Bronchial epithelial cell (primary cell): Measurements from ENCODE around the gene CCDC200. TPM values are rescaled to one million over a fixed set of nuclear protein-coding genes. Genes with fewer than 3 reads are reported as not detected.
"Not testable (repeated sequence)": the region's sequence is repeated elsewhere in the genome, so short reads cannot be mapped to it uniquely, and the experiment has no call there.

Source experiments
- DNase-seq: peaks from one replicate; pipeline ENCODE4 v3.0.0-alpha.2; 2010; ENCODE audit warnings: low read depth
- FAIRE-seq: peaks from 2 replicates; lab custom pipeline; 2011; peaks lifted over from hg19 to GRCh38; lab: Jason Lieb, UNC
- H3K27me3 ChIP-seq: 2 replicates; pipeline ENCODE4 v1.5.1; 2011; ENCODE audit warnings: low read length; ENCODE audit not compliant: control insufficient read depth, insufficient read depth
- H3K36me3 ChIP-seq: 2 replicates; pipeline ENCODE4 v1.5.1; 2011; ENCODE audit warnings: low read length; ENCODE audit not compliant: control insufficient read depth, insufficient read depth
- H3K4me3 ChIP-seq: 2 replicates; pipeline ENCODE4 v1.5.1; 2011; ENCODE audit warnings: mild to moderate bottlenecking, low read depth, low read length, control low read depth
- total RNA-seq: library from RNA; depleted of rRNA; stranded (reverse); fragments of >200 nt; gene quantifications from 2 replicates; pipeline ENCODE4 v1.2.1, GENCODE V29; 2014
- TF ChIP-seq, protein P1 (sequence below): IDR thresholded peaks from 2 replicates; pipeline ENCODE4 v1.5.1; 2011; ENCODE audit warnings: mild to moderate bottlenecking, moderate library complexity, low read length, control low read depth, inconsistent platforms; ENCODE audit not compliant: insufficient read depth, severe bottlenecking

CCDC200 gene
- total RNA-seq, 1 donor from 2014 or later, result not detected

- TF ChIP-seq, protein P1, sequence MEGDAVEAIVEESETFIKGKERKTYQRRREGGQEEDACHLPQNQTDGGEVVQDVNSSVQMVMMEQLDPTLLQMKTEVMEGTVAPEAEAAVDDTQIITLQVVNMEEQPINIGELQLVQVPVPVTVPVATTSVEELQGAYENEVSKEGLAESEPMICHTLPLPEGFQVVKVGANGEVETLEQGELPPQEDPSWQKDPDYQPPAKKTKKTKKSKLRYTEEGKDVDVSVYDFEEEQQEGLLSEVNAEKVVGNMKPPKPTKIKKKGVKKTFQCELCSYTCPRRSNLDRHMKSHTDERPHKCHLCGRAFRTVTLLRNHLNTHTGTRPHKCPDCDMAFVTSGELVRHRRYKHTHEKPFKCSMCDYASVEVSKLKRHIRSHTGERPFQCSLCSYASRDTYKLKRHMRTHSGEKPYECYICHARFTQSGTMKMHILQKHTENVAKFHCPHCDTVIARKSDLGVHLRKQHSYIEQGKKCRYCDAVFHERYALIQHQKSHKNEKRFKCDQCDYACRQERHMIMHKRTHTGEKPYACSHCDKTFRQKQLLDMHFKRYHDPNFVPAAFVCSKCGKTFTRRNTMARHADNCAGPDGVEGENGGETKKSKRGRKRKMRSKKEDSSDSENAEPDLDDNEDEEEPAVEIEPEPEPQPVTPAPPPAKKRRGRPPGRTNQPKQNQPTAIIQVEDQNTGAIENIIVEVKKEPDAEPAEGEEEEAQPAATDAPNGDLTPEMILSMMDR, result no peak
- DNase-seq (no peak), FAIRE-seq (no peak)
- Histone ChIP-seq H3K36me3 (peaks cover 11% of the 10 kb centered on the region), H3K27me3 (no peaks in the 10 kb centered on the region), H3K4me3 (no peak overlapping the region)
Observed at GRCh38 chr17:43212641-43213490, 15.6 kb downstream of the CCDC200 start.

DNA sequence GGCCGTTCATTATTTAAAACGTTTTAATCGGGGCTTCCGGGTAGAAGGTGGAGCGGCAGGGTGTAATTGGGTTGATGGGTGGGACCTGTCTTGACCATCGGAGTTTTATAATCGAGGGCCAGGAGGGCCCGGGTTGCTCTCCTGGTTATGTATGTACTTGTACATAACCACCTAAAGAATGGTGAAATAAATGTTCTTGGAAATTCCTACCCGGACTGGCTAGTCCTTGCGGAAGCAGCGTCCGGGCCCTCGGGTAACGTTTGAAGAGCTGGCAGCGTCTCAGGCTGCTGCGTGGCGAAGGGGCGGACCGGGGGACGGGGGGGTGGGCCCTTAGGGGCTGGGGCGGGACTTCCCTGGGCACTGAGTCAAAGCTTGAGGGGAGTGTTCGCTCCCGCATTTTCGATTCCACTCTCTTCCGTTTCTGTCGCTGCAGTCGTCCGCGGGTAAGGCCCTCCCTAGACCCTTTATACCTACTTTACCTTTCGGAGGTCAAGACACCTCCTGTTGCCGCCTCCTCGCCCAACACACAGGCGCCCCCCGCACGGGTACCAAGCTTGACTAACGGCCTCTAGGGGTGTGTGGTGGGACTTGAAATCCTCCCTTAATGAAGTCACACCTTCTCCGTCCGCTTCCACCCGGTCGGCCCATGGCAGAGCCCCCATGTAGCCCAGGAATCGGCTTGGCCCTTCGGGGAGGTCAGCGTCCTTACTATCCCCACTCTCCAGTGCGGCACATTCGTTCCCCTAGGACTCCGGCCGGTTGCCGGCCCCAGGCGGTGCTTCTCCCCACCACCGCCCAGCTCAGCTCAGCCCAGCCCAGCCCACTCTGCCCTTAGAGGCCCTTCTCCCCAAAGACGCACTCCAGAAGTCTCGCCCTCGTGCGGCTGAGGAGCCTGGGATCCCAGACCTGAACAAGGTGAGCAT lies 16.7 kb downstream of the CCDC200 start, which contains the start of gene TMEM106A:
Gene TMEM106A, plus strand, starts transcription at position 396 of the 923 bp plus-strand sequence. CDS start 1,167 bp downstream, outside the sequence.
- DNase-seq, result peak; percentile 80
- no peak for FAIRE-seq
- H3K27me3 ChIP-seq, result no peaks in the 10 kb centered on the region
- H3K36me3 ChIP-seq, result peaks cover 4% of the 10 kb centered on the region
- H3K4me3 ChIP-seq, result peak within 1 kb of the TSS; percentile 44
- TF ChIP-seq, protein P1, result peak; percentile 31

- TF ChIP-seq, protein P1, result no peak
- FAIRE-seq (no peak), DNase-seq (no peak)
- H3K27me3 ChIP-seq, result no peaks in the 10 kb centered on the region
- peaks cover 5% of the 10 kb centered on the region for H3K36me3 ChIP-seq
- H3K4me3 ChIP-seq, result peak overlapping the region; percentile 44
Observed at GRCh38 chr17:43211123-43211479, 17.3 kb downstream of the CCDC200 start.

DNA sequence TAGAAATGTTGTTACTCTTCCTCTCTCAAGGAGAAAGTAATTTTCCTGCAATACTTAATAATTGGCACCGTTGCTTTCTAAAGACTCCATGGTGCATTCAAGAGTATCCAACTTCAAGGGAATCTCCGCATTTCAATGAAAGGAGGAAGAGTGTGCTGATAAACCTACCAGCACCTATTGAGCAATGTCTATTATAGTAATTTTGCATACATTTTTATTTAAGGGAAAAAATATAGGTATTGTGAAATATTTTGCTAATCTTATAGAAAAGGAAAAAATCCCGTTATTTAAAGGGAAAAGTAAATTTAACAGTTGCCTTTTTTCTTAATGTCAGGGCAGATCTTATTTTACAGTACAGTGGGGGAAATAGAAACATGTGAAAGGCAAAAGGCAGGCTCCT lies 17.8 kb downstream of the CCDC200 start:
- Histone ChIP-seq H3K4me3 (no peak overlapping the region), H3K36me3 (peaks cover 4% of the 10 kb centered on the region), H3K27me3 (no peaks in the 10 kb centered on the region)
- DNase-seq (no peak), FAIRE-seq (no peak)
- TF ChIP-seq, protein P1, result no peak

- H3K4me3 ChIP-seq, FAIRE-seq, DNase-seq, H3K27me3 ChIP-seq: not testable (repeated sequence)
- peaks cover 21% of the 10 kb centered on the region for H3K36me3 ChIP-seq
Observed at GRCh38 chr17:43203013-43203412, 25.4 kb downstream of the CCDC200 start.

DNA sequence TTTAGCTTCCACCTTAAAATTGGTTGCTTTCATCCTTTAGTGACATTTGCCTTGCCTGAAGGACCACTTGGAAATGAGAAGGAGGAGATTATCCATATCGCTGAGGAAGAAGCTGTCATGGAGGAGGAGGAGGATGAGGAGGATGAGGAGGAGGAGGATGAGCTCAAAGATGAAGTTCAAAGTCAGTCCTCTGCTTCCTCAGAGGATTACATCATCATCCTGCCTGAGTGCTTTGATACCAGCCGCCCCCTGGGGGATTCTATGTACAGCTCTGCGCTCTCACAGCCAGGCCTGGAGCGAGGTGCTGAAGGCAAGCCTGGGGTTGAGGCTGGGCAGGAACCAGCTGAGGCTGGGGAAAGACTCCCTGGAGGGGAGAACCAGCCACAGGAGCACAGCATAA lies 28.3 kb downstream of the CCDC200 start:
- Histone ChIP-seq H3K4me3 (no peak overlapping the region), H3K36me3 (peaks cover 28% of the 10 kb centered on the region), H3K27me3 (no peaks in the 10 kb centered on the region)
- TF ChIP-seq, protein P1, result no peak
- FAIRE-seq (no peak), DNase-seq (no peak)
